H1 (cell line): ENCODE measurements around the gene SCN2B. TPM values are rescaled to one million over a fixed set of nuclear protein-coding genes. Genes with fewer than 3 reads are reported as not detected.

Experiments used
- BACH1 ChIP-seq: IDR thresholded peaks from 2 replicates; pipeline ENCODE4 v1.6.1; 2012; ENCODE audit warnings: low read length, improper control_type of control experiment
- BCL11A ChIP-seq, 2 experiments: IDR thresholded peaks; one replicate each; pipeline ENCODE4 v1.6.1; 2011; ENCODE audit warnings: low read depth in 2 of 2, low read length in 2 of 2, mild to moderate bottlenecking in 2 of 2
- CHD2 ChIP-seq: IDR thresholded peaks from 2 replicates; pipeline ENCODE4 v1.6.1; 2012; ENCODE audit warnings: low read length, improper control_type of control experiment
- CREB1 ChIP-seq: IDR thresholded peaks from 2 replicates; pipeline ENCODE4 v1.6.1; 2012; ENCODE audit warnings: inconsistent platforms
- CTBP2 ChIP-seq: IDR thresholded peaks from 2 replicates; pipeline ENCODE4 v1.7.0; 2011; ENCODE audit warnings: borderline replicate concordance, mild to moderate bottlenecking, moderate library complexity, mixed read lengths, low read length; ENCODE audit not compliant: insufficient read depth, insufficient read length
- GABPA ChIP-seq: IDR thresholded peaks from 2 replicates; pipeline ENCODE4 v1.6.1; 2011; ENCODE audit warnings: mild to moderate bottlenecking, low read length, moderate library complexity, borderline replicate concordance; ENCODE audit not compliant: insufficient read depth
- HDAC6 ChIP-seq: IDR thresholded peaks from one replicate; pipeline ENCODE4 v1.7.1; 2012; ENCODE audit warnings: low read depth, mild to moderate bottlenecking, inconsistent platforms, low read length, moderate library complexity
- KDM4A ChIP-seq: IDR thresholded peaks from one replicate; pipeline ENCODE4 v1.7.1; 2012; ENCODE audit warnings: low read depth, mild to moderate bottlenecking, moderate library complexity, low read length, inconsistent platforms; ENCODE audit not compliant: severe bottlenecking
- RAD21 ChIP-seq, 2 experiments: IDR thresholded peaks in 1 of 2; conservative IDR thresholded peaks in 1 of 2; 2 replicates each; pipeline ENCODE4 v1.6.1; 2011; ENCODE audit warnings: low read depth in 2 of 2, low read length in 2 of 2, improper control_type of control experiment in 1 of 2, inconsistent platforms in 1 of 2, mild to moderate bottlenecking in 1 of 2, moderate library complexity in 1 of 2
- RXRA ChIP-seq: IDR thresholded peaks from 2 replicates; pipeline ENCODE4 v1.6.1; 2011; ENCODE audit warnings: low read depth, mild to moderate bottlenecking, low read length, moderate library complexity; ENCODE audit not compliant: insufficient read depth
- SIN3A ChIP-seq, 2 experiments: IDR thresholded peaks in 1 of 2; conservative IDR thresholded peaks in 1 of 2; 2 replicates each; pipeline ENCODE4 v1.6.1; 2011 to 2012; ENCODE audit warnings: low read length in 2 of 2, improper control_type of control experiment in 1 of 2, low read depth in 1 of 2, mild to moderate bottlenecking in 1 of 2
- SP2 ChIP-seq: IDR thresholded peaks from 2 replicates; pipeline ENCODE4 v1.6.1; 2012; ENCODE audit warnings: mild to moderate bottlenecking, low read length, inconsistent platforms
- TAF7 ChIP-seq: optimal IDR thresholded peaks from 2 replicates; pipeline ENCODE3; 2011; ENCODE audit warnings: low read depth, mild to moderate bottlenecking, inconsistent platforms, low read length, moderate library complexity, borderline replicate concordance
- TBP ChIP-seq: IDR thresholded peaks from 2 replicates; pipeline ENCODE4 v1.6.1; 2011; ENCODE audit warnings: low read depth, low read length, improper control_type of control experiment
- TCF12 ChIP-seq: IDR thresholded peaks from 2 replicates; pipeline ENCODE4 v1.6.1; 2011; ENCODE audit warnings: low read depth, mild to moderate bottlenecking, low read length
- polyA plus RNA-seq, 7 experiments: library from polyadenylated mRNA; depleted of rRNA in 3 of 7; stranded (reverse) in 5 of 7; unstranded in 2 of 7; fragments of >200 nt in 5 of 7; fragments of 200-250 nt in 2 of 7; gene quantifications; 1 replicate in 5 of 7; 2 replicates in 1 of 7; 4 replicates in 1 of 7; pipeline versions ENCODE4 v1.2.1 to v1.2.3, GENCODE V29; 2011 to 2013; ENCODE audit warnings: missing spikeins in 2 of 7, mixed read lengths in 2 of 7
- total RNA-seq: library from RNA; stranded (reverse); fragmentation: NEBNext Ultra II Directional; extraction: Animal tissue kit (Norgen Biotek cat#: 25700); gene quantifications from 2 replicates; pipeline ENCODE4 v1.2.1, GENCODE V29; 2021
- TF ChIP-seq, protein P1 (sequence below): IDR thresholded peaks from 2 replicates; pipeline ENCODE4 v1.6.1; 2011; ENCODE audit warnings: low read length, improper control_type of control experiment

SCN2B gene
- total and polyA plus RNA-seq, 2 of the 8 experiments (the other 6 are each of a cell fraction or from before 2014, with no cell fraction given): 0.14 to 0.24 TPM

DNA sequence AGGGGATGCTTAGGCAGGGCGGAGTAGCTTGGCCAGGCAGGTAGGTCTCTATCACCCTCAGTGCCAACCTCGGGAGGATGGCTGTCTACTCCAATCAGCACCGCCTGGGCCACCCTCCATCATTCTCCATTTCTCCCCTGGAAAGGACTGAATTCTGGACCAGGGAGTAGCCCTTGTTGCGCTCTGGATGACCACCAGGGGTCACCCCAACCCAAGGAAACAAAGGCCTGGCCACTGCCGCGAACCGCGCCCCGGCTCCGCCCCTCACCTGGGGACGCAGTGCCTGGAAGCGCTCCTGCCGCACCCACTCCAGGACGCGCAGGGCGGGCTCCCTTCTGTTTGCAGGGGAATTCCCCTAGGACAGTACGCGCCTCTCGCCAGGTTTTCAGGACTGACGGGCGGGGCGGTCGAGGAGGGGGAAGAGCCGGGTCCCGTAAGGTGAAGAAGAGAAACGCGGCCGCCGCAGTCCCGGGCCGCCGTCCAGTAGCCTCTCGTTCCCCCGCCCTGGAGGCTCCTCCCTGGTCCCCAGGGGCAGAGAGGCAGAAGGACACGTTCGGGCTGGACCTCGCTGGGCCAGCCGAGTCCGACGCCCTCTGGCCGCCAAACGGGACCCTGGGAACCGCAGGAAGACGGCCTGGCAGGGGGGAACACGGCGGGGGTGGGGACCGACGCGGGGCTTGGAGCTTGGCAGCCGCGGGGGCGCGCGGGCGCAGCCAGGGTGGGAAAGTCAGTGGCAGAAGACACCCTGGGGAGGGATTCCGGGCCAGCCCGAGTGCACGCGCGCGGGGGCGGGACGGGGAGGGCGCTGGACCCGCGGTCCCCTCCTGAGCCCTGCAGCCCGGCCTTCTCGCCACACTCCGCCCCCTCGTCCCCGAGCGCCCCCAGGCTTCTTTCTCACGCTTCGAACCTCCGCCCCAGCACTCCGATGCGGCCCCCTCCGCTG is 30.9 kb downstream of the SCN2B start (continued):
- TF ChIP-seq, protein P1, sequence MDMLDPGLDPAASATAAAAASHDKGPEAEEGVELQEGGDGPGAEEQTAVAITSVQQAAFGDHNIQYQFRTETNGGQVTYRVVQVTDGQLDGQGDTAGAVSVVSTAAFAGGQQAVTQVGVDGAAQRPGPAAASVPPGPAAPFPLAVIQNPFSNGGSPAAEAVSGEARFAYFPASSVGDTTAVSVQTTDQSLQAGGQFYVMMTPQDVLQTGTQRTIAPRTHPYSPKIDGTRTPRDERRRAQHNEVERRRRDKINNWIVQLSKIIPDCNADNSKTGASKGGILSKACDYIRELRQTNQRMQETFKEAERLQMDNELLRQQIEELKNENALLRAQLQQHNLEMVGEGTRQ: no peak
- TF ChIP-seq HDAC6 (no peak), BACH1 (peak; percentile 37; the same call in 1 of the 2 replicates), BCL11A (IDR thresholded peaks at IDR 0.05; ENCODE audit: low read depth in 2 of 2, low read length in 2 of 2) (no peak), CREB1 (no peak), GABPA (no peak), TCF12 (0 out of 2 replicates have a peak, but pooled peaks have one; percentile 6), SIN3A (conservative IDR thresholded peaks at IDR 0.05 in 1 of 2, IDR thresholded peaks at IDR 0.05 in 1 of 2; ENCODE audit: low read depth in 1 of 2, low read length in 2 of 2) (0 out of 4 replicates have a peak, but pooled peaks have one; percentile 33 to 43), SP2 (no peak), RAD21 (IDR thresholded peaks at IDR 0.05 in 1 of 2, conservative IDR thresholded peaks at IDR 0.05 in 1 of 2; ENCODE audit: low read depth in 2 of 2, low read length in 2 of 2) (peak; percentile 97 to 99), KDM4A (peak; percentile 83), CHD2 (no peak), TBP (0 out of 2 replicates have a peak, but pooled peaks have one; percentile 35), RXRA (no peak), CTBP2 (no peak), TAF7 (peak; percentile 26)
